HepG2 (cell line): ENCODE results near the gene UCP3. TPM values are rescaled to one million over a fixed set of nuclear protein-coding genes. Genes with fewer than 3 reads are reported as not detected.
A peak's percentile ranks its signal among the peaks of the same experiment; 100 is the strongest.

Source experiments
- HDAC1 ChIP-seq: sonication (generic); formaldehyde crosslinking; IDR thresholded peaks from 2 replicates; pipeline ENCODE4 v1.5.1; 2020; ENCODE audit warnings: mild to moderate bottlenecking, missing genetic modification reagents
- MAX ChIP-seq: IDR thresholded peaks from 2 replicates; pipeline ENCODE4 v1.6.1; 2012; ENCODE audit warnings: inconsistent platforms
- PRDM10 ChIP-seq: sonication (generic); formaldehyde crosslinking; IDR thresholded peaks from 2 replicates; pipeline ENCODE4 v1.4.0; 2020; ENCODE audit warnings: low read depth, missing genetic modification reagents
- SKI ChIP-seq: fragments of 450-650 bp; IDR thresholded peaks from one replicate; pipeline ENCODE4 v1.6.1; 2018; ENCODE audit warnings: mild to moderate bottlenecking; ENCODE audit not compliant: partially characterized antibody
- SRSF9 ChIP-seq: fragments of 200-400 bp; formaldehyde crosslinking; IDR thresholded peaks from 2 replicates; pipeline ENCODE4 v1.6.1; 2018; ENCODE audit warnings: borderline replicate concordance, mild to moderate bottlenecking, low read depth, low read length; ENCODE audit not compliant: insufficient read depth, poor library complexity, severe bottlenecking
- TCF12 ChIP-seq, 2 experiments: fragments of 450-650 bp in 1 of 2; sonication (generic) in 1 of 2; formaldehyde crosslinking in 1 of 2; IDR thresholded peaks; 2 replicates each; pipeline versions ENCODE4 v1.6.1 to v1.8.0; 2017 to 2022; ENCODE audit warnings: antibody characterized with exemption in 1 of 2, mild to moderate bottlenecking in 1 of 2, missing genetic modification reagents in 1 of 2, moderate library complexity in 1 of 2
- YY1 ChIP-seq: IDR thresholded peaks from 2 replicates; pipeline ENCODE4 v1.6.1; 2011; ENCODE audit warnings: low read length, low read depth, moderate library complexity, mild to moderate bottlenecking; ENCODE audit not compliant: insufficient read depth, insufficient replicate concordance
- ZBTB25 ChIP-seq: IDR thresholded peaks from 2 replicates; pipeline ENCODE4 v1.6.1; 2018; ENCODE audit warnings: missing genetic modification reagents
- ZBTB40 ChIP-seq, 2 experiments: fragments of 450-650 bp in 1 of 2; sonication (generic) in 1 of 2; formaldehyde crosslinking in 1 of 2; IDR thresholded peaks; 2 replicates each; pipeline versions ENCODE4 v1.6.1 to v1.8.0; 2016 to 2022; ENCODE audit warnings: antibody characterized with exemption in 1 of 2, mild to moderate bottlenecking in 1 of 2, missing genetic modification reagents in 1 of 2
- ZMAT3 ChIP-seq: sonication (generic); formaldehyde crosslinking; conservative IDR thresholded peaks from 2 replicates; pipeline ENCODE4 v1.7.0; 2021; ENCODE audit warnings: missing genetic modification reagents
- ZNF136 ChIP-seq: sonication (generic); formaldehyde crosslinking; IDR thresholded peaks from 2 replicates; pipeline ENCODE4 v1.8.1; 2022; ENCODE audit warnings: low read depth, mild to moderate bottlenecking, moderate library complexity, missing genetic modification reagents
- ZNF501 ChIP-seq: sonication (generic); formaldehyde crosslinking; IDR thresholded peaks from 2 replicates; pipeline ENCODE4 v1.5.1; 2020; ENCODE audit warnings: mild to moderate bottlenecking, moderate library complexity, missing genetic modification reagents
- ZNF674 ChIP-seq: sonication (generic); formaldehyde crosslinking; IDR thresholded peaks from 2 replicates; pipeline ENCODE4 v1.5.0; 2020; ENCODE audit warnings: low read depth, mild to moderate bottlenecking, missing genetic modification reagents
- polyA plus RNA-seq, 8 experiments: library from polyadenylated mRNA; depleted of rRNA in 3 of 8; stranded (reverse) in 7 of 8; unstranded in 1 of 8; fragments of >200 nt; fragmentation: Illumina TruSeq in 4 of 8; extraction: Trizol in 4 of 8; gene quantifications; 2 replicates each; pipeline versions ENCODE4 v1.2.1 to v1.2.3, GENCODE V29; 2011 to 2016; ENCODE audit warnings: low read depth in 4 of 8, missing spikeins in 1 of 8, mixed read lengths in 1 of 8; ENCODE audit not compliant: insufficient read depth in 1 of 8
- total RNA-seq, 5 experiments: library from RNA; depleted of rRNA; stranded (reverse); fragments of >200 nt; fragmentation: Illumina TruSeq; extraction: Trizol; gene quantifications; 2 replicates each; pipeline ENCODE4 v1.2.3, GENCODE V29; 2016; ENCODE audit warnings: low read depth in 1 of 5

UCP3 gene
- total and polyA plus RNA-seq, 2 of the 13 experiments (the other 11 are each of a cell fraction or from before 2014, with no cell fraction given) = 0.37 TPM; not detected in 1

GRCh38 chr11:73950869-73951710 lies 57.8 kb downstream of the UCP3 start, which contains the start of gene DNAJB13 (continued):
- TF ChIP-seq ZBTB40 (IDR thresholded peaks at IDR 0.05) = no peak
- no peak for TF ChIP-seq ZBTB40 (CRISPR knock-in tag; IDR thresholded peaks at IDR 0.05)
- no peak for TF ChIP-seq ZBTB25
- TF ChIP-seq SRSF9 = no peak
- 0 out of 2 replicates have a peak, but pooled peaks have one; percentile 36 for TF ChIP-seq ZNF136 (CRISPR knock-in tag)
- TF ChIP-seq MAX = no peak
- no peak for TF ChIP-seq SKI
- no peak; the same call in 1 of the 2 replicates for TF ChIP-seq ZMAT3
- TF ChIP-seq ZNF501 (CRISPR knock-in tag) = peak; percentile 64
- TF ChIP-seq ZNF674 (CRISPR knock-in tag) = no peak
- no peak for TF ChIP-seq YY1
- no peak for TF ChIP-seq PRDM10 (CRISPR knock-in tag)
- no peak for TF ChIP-seq TCF12 (IDR thresholded peaks at IDR 0.05)
- no peak for TF ChIP-seq TCF12 (CRISPR knock-in tag; IDR thresholded peaks at IDR 0.05)
- peak; percentile 79 for TF ChIP-seq HDAC1
